ENCODE measurements around the gene C1S. TPM values are rescaled to one million over a fixed set of nuclear protein-coding genes. Genes with fewer than 3 reads are reported as not detected.

The C1S gene
- total and polyA plus RNA-seq, 2 experiments from 2014 or later: 195 to 200 TPM

- H3K27me3 ChIP-seq (replicated peaks; ENCODE audit: insufficient read depth): no peaks in the 10 kb centered on the region
- no peaks in the 10 kb centered on the region for H3K9me2 ChIP-seq (ENCODE audit: insufficient read depth)
- H3K27ac ChIP-seq: no peak overlapping the region
- H3K4me3 ChIP-seq: no peak overlapping the region
- H3K9ac ChIP-seq: no peak overlapping the region
- no peak overlapping the region for H3K4me2 ChIP-seq (ENCODE audit: unreplicated experiment)
- TF ChIP-seq EZH2 (IDR thresholded peaks at IDR 0.05; ENCODE audit: insufficient read depth, poor library complexity, severe bottlenecking) (no peak), EZH2phosphoT487 (IDR thresholded peaks at IDR 0.05; ENCODE audit: insufficient read depth, low read depth) (no peak)
- WGBS, 2 experiments (ENCODE audit: low coverage in 1 of 2, low lambda C conversion rate in 2 of 2, missing lambda C conversion rate in 2 of 2): 93 to 95% methylated on average over 9 of the region's 9 CpGs
- no peaks in the 10 kb centered on the region for H3K79me2 ChIP-seq (ENCODE audit: insufficient read depth)
- H2AFZ ChIP-seq: no peak overlapping the region
- no peaks in the 10 kb centered on the region for H4K20me1 ChIP-seq (ENCODE audit: insufficient read depth)
- no peak for DNase-seq
- H3K4me1 ChIP-seq (ENCODE audit: insufficient read depth): no peaks in the 10 kb centered on the region
- H3F3A ChIP-seq (ENCODE audit: insufficient read depth): no peaks in the 10 kb centered on the region
- in situ Hi-C loops (cut with MboI): loop anchor here (10.0 kb wide), 1 partner anchor 172 kb away; the partner anchor contains the start of genes C12orf57 and RNU7-1
- no peaks in the 10 kb centered on the region for H3K9me3 ChIP-seq (ENCODE audit: low read depth)
- H3K36me3 ChIP-seq (ENCODE audit: low read depth): no peaks in the 10 kb centered on the region; the same call in 1 of the 2 replicates
Measured at GRCh38 chr12:7116916-7117315, 56.4 kb downstream of the C1S start.

- TF ChIP-seq EZH2phosphoT487 (IDR thresholded peaks at IDR 0.05; ENCODE audit: insufficient read depth, low read depth): no peak
- TF ChIP-seq EZH2 (IDR thresholded peaks at IDR 0.05; ENCODE audit: insufficient read depth, poor library complexity, severe bottlenecking): no peak
- in situ Hi-C loops (cut with MboI): loop anchor here (10.0 kb wide), 1 partner anchor 173 kb away; the partner anchor contains the start of genes C12orf57 and RNU7-1
- 93 to 94% methylated on average over 3 of the region's 3 CpGs for WGBS, 2 experiments (ENCODE audit: low coverage in 1 of 2, low lambda C conversion rate in 2 of 2, missing lambda C conversion rate in 2 of 2)
- no peaks in the 10 kb centered on the region for H4K20me1 ChIP-seq (ENCODE audit: insufficient read depth)
- no peak for DNase-seq
- H2AFZ ChIP-seq: no peak overlapping the region
- H3K9ac ChIP-seq: no peak overlapping the region
- H3K4me1 ChIP-seq (ENCODE audit: insufficient read depth): no peaks in the 10 kb centered on the region
- no peaks in the 10 kb centered on the region for H3K9me3 ChIP-seq (ENCODE audit: low read depth)
- no peak overlapping the region for H3K27ac ChIP-seq
- no peaks in the 10 kb centered on the region for H3K79me2 ChIP-seq (ENCODE audit: insufficient read depth)
- no peaks in the 10 kb centered on the region for H3K27me3 ChIP-seq (replicated peaks; ENCODE audit: insufficient read depth)
- H3F3A ChIP-seq (ENCODE audit: insufficient read depth): no peaks in the 10 kb centered on the region
- H3K36me3 ChIP-seq (ENCODE audit: low read depth): no peaks in the 10 kb centered on the region; the same call in 1 of the 2 replicates
- no peak overlapping the region for H3K4me3 ChIP-seq
- no peaks in the 10 kb centered on the region for H3K9me2 ChIP-seq (ENCODE audit: insufficient read depth)
- no peak overlapping the region for H3K4me2 ChIP-seq (ENCODE audit: unreplicated experiment)
Measured at GRCh38 chr12:7117670-7118069, 57.2 kb downstream of the C1S start.

- Histone ChIP-seq H3K4me3 (no peak overlapping the region), H3K4me2 (ENCODE audit: unreplicated experiment) (no peak overlapping the region), H3K36me3 (ENCODE audit: low read depth) (no peaks in the 10 kb centered on the region; the same call in 1 of the 2 replicates), H3K9ac (no peak overlapping the region), H2AFZ (no peak overlapping the region), H3K4me1 (ENCODE audit: insufficient read depth) (no peaks in the 10 kb centered on the region), H3K9me2 (ENCODE audit: insufficient read depth) (no peaks in the 10 kb centered on the region), H4K20me1 (ENCODE audit: insufficient read depth) (no peaks in the 10 kb centered on the region), H3K27me3 (replicated peaks; ENCODE audit: insufficient read depth) (no peaks in the 10 kb centered on the region), H3K79me2 (ENCODE audit: insufficient read depth) (no peaks in the 10 kb centered on the region), H3K27ac (no peak overlapping the region), H3K9me3 (ENCODE audit: low read depth) (no peaks in the 10 kb centered on the region), H3F3A (ENCODE audit: insufficient read depth) (no peaks in the 10 kb centered on the region)
- in situ Hi-C loops (cut with MboI): loop anchor here (10.0 kb wide), 1 partner anchor 174 kb away; the partner anchor contains the start of genes C12orf57 and RNU7-1
- no peak for DNase-seq
- 96% methylated on average over 2 to 3 of the region's 3 CpGs for WGBS, 2 experiments (ENCODE audit: low coverage in 1 of 2, low lambda C conversion rate in 2 of 2, missing lambda C conversion rate in 2 of 2)
- TF ChIP-seq EZH2phosphoT487 (IDR thresholded peaks at IDR 0.05; ENCODE audit: insufficient read depth, low read depth): no peak
- no peak for TF ChIP-seq EZH2 (IDR thresholded peaks at IDR 0.05; ENCODE audit: insufficient read depth, poor library complexity, severe bottlenecking)
Measured at GRCh38 chr12:7118881-7119280, 58.4 kb downstream of the C1S start.

- H3K79me2 ChIP-seq (ENCODE audit: insufficient read depth): no peaks in the 10 kb centered on the region
- H3K36me3 ChIP-seq (ENCODE audit: low read depth): no peaks in the 10 kb centered on the region; the same call in 1 of the 2 replicates
- no peaks in the 10 kb centered on the region for H3K4me1 ChIP-seq (ENCODE audit: insufficient read depth)
- H4K20me1 ChIP-seq (ENCODE audit: insufficient read depth): no peaks in the 10 kb centered on the region
- H3K27ac ChIP-seq: no peak overlapping the region
- H3K9me3 ChIP-seq (ENCODE audit: low read depth): no peaks in the 10 kb centered on the region
- no peak overlapping the region for H3K4me2 ChIP-seq (ENCODE audit: unreplicated experiment)
- no peaks in the 10 kb centered on the region for H3K9me2 ChIP-seq (ENCODE audit: insufficient read depth)
- in situ Hi-C loops (cut with MboI): no loop called here
- 86 to 94% methylated on average over 5 of the region's 5 CpGs for WGBS, 2 experiments (ENCODE audit: low coverage in 1 of 2, low lambda C conversion rate in 2 of 2, missing lambda C conversion rate in 2 of 2)
- no peak for DNase-seq
- TF ChIP-seq EZH2 (IDR thresholded peaks at IDR 0.05; ENCODE audit: insufficient read depth, poor library complexity, severe bottlenecking) (no peak), EZH2phosphoT487 (IDR thresholded peaks at IDR 0.05; ENCODE audit: insufficient read depth, low read depth) (no peak)
- H3K9ac ChIP-seq: no peak overlapping the region
- H3K27me3 ChIP-seq (replicated peaks; ENCODE audit: insufficient read depth): no peaks in the 10 kb centered on the region
- no peak overlapping the region for H2AFZ ChIP-seq
- H3F3A ChIP-seq (ENCODE audit: insufficient read depth): no peaks in the 10 kb centered on the region
- no peak overlapping the region for H3K4me3 ChIP-seq
Measured at GRCh38 chr12:7120166-7120565, 59.6 kb downstream of the C1S start.

Small RNA genes lying within 50 kb of the gene (small RNA-seq; reads per million reads assigned to genes)
- not detected for gene AC006512.1 (ENCODE audit: low read depth, low replicate concordance)
- gene RNU6-485P (ENCODE audit: low read depth, low replicate concordance): not detected

Other genes starting within 250 kb of the C1S start
- gene GPR162, start 238.9 kb upstream of the C1S start, total RNA-seq (2014; rRNA removed; shearing (Covaris generic)): 0.51 and 2.8 TPM in 2 replicates
- 0.14 and 0.21 TPM in 2 replicates for gene GPR162, start 238.9 kb upstream of the C1S start, polyA plus RNA-seq (2016; fragmentation: Nextera tagmentation; extraction: Ambion mirVana)
- 32.5 and 43.0 TPM in 2 replicates for gene P3H3, start 232.3 kb upstream of the C1S start, total RNA-seq (2014; rRNA removed; shearing (Covaris generic))
- gene P3H3, start 232.3 kb upstream of the C1S start, polyA plus RNA-seq (2016; fragmentation: Nextera tagmentation; extraction: Ambion mirVana): 37.6 and 39.1 TPM in 2 replicates
- 1.0 and 3.2 TPM in 2 replicates for gene GNB3, start 219.8 kb upstream of the C1S start, total RNA-seq (2014; rRNA removed; shearing (Covaris generic))
- 1.5 and 2.2 TPM in 2 replicates for gene GNB3, start 219.8 kb upstream of the C1S start, polyA plus RNA-seq (2016; fragmentation: Nextera tagmentation; extraction: Ambion mirVana)
- 19.6 and 23.9 TPM in 2 replicates for gene CDCA3, start 209.4 kb upstream of the C1S start, total RNA-seq (2014; rRNA removed; shearing (Covaris generic))
- 30.2 and 31.4 TPM in 2 replicates for gene CDCA3, start 209.4 kb upstream of the C1S start, polyA plus RNA-seq (2016; fragmentation: Nextera tagmentation; extraction: Ambion mirVana)
- 96.2 and 97.5 TPM in 2 replicates for gene USP5, start 208.6 kb upstream of the C1S start, total RNA-seq (2014; rRNA removed; shearing (Covaris generic))
- gene USP5, start 208.6 kb upstream of the C1S start, polyA plus RNA-seq (2016; fragmentation: Nextera tagmentation; extraction: Ambion mirVana): 73.2 and 77.9 TPM in 2 replicates
- gene TPI1, start 193.2 kb upstream of the C1S start, total RNA-seq (2014; rRNA removed; shearing (Covaris generic)): 1,720 and 1,799 TPM in 2 replicates
- 1,936 and 1,978 TPM in 2 replicates for gene TPI1, start 193.2 kb upstream of the C1S start, polyA plus RNA-seq (2016; fragmentation: Nextera tagmentation; extraction: Ambion mirVana)
- gene SPSB2, start 187.4 kb upstream of the C1S start, total RNA-seq (2014; rRNA removed; shearing (Covaris generic)): 4.4 and 4.6 TPM in 2 replicates
- 4.1 and 4.8 TPM in 2 replicates for gene SPSB2, start 187.4 kb upstream of the C1S start, polyA plus RNA-seq (2016; fragmentation: Nextera tagmentation; extraction: Ambion mirVana)
- gene LRRC23, start 155.9 kb upstream of the C1S start, total RNA-seq (2014; rRNA removed; shearing (Covaris generic)): 4.3 and 4.6 TPM in 2 replicates
- 4.5 and 6.2 TPM in 2 replicates for gene LRRC23, start 155.9 kb upstream of the C1S start, polyA plus RNA-seq (2016; fragmentation: Nextera tagmentation; extraction: Ambion mirVana)
- gene ENO2, start 146.1 kb upstream of the C1S start, total RNA-seq (2014; rRNA removed; shearing (Covaris generic)): 10.1 and 16.3 TPM in 2 replicates
- gene ENO2, start 146.1 kb upstream of the C1S start, polyA plus RNA-seq (2016; fragmentation: Nextera tagmentation; extraction: Ambion mirVana): 32.8 and 34.2 TPM in 2 replicates
- 6.5 and 8.7 TPM in 2 replicates for gene ATN1, start 132.8 kb upstream of the C1S start, total RNA-seq (2014; rRNA removed; shearing (Covaris generic))
- 13.3 and 14.7 TPM in 2 replicates for gene ATN1, start 132.8 kb upstream of the C1S start, polyA plus RNA-seq (2016; fragmentation: Nextera tagmentation; extraction: Ambion mirVana)
- gene RNU7-1, start 116.9 kb upstream of the C1S start, total RNA-seq (2014; rRNA removed; shearing (Covaris generic)): not detected in 2 replicates
- not detected in 2 replicates for gene RNU7-1, start 116.9 kb upstream of the C1S start, polyA plus RNA-seq (2016; fragmentation: Nextera tagmentation; extraction: Ambion mirVana)
- gene C12orf57, start 116.7 kb upstream of the C1S start, total RNA-seq (2014; rRNA removed; shearing (Covaris generic)): 261 and 264 TPM in 2 replicates
- gene C12orf57, start 116.7 kb upstream of the C1S start, polyA plus RNA-seq (2016; fragmentation: Nextera tagmentation; extraction: Ambion mirVana): 247 and 257 TPM in 2 replicates
- not detected in 2 replicates for gene PTPN6, start 109.4 kb upstream of the C1S start, total RNA-seq (2014; rRNA removed; shearing (Covaris generic))
- 0.21 and 0.35 TPM in 2 replicates for gene PTPN6, start 109.4 kb upstream of the C1S start, polyA plus RNA-seq (2016; fragmentation: Nextera tagmentation; extraction: Ambion mirVana)
- gene PHB2, start 90.1 kb upstream of the C1S start, total RNA-seq (2014; rRNA removed; shearing (Covaris generic)): 212 and 221 TPM in 2 replicates
- 130 and 137 TPM in 2 replicates for gene PHB2, start 90.1 kb upstream of the C1S start, polyA plus RNA-seq (2016; fragmentation: Nextera tagmentation; extraction: Ambion mirVana)
- gene EMG1, start 89.8 kb upstream of the C1S start, total RNA-seq (2014; rRNA removed; shearing (Covaris generic)): 25.9 and 39.2 TPM in 2 replicates
- 68.6 and 72.1 TPM in 2 replicates for gene EMG1, start 89.8 kb upstream of the C1S start, polyA plus RNA-seq (2016; fragmentation: Nextera tagmentation; extraction: Ambion mirVana)
- gene LPCAT3, start 42.2 kb upstream of the C1S start, total RNA-seq (2014; rRNA removed; shearing (Covaris generic)): 7.7 and 11.8 TPM in 2 replicates
- gene LPCAT3, start 42.2 kb upstream of the C1S start, polyA plus RNA-seq (2016; fragmentation: Nextera tagmentation; extraction: Ambion mirVana): 19.7 and 20.4 TPM in 2 replicates
- 51.1 and 52.2 TPM in 2 replicates for gene C1R, start 31.7 kb downstream of the C1S start, total RNA-seq (2014; rRNA removed; shearing (Covaris generic))
- 75.0 and 78.9 TPM in 2 replicates for gene C1R, start 31.7 kb downstream of the C1S start, polyA plus RNA-seq (2016; fragmentation: Nextera tagmentation; extraction: Ambion mirVana)
- 22.2 and 26.7 TPM in 2 replicates for gene C1RL, start 48.5 kb downstream of the C1S start, total RNA-seq (2014; rRNA removed; shearing (Covaris generic))
- gene C1RL, start 48.5 kb downstream of the C1S start, polyA plus RNA-seq (2016; fragmentation: Nextera tagmentation; extraction: Ambion mirVana): 14.3 and 14.9 TPM in 2 replicates
- not detected in 2 replicates for gene RBP5, start 68.2 kb downstream of the C1S start, total RNA-seq (2014; rRNA removed; shearing (Covaris generic))
- gene RBP5, start 68.2 kb downstream of the C1S start, polyA plus RNA-seq (2016; fragmentation: Nextera tagmentation; extraction: Ambion mirVana): 0.38 TPM in 1 of 2 replicates, not detected in the other
- 4.5 and 12.3 TPM in 2 replicates for gene CLSTN3, start 69.7 kb downstream of the C1S start, total RNA-seq (2014; rRNA removed; shearing (Covaris generic))
- 1.8 and 2.9 TPM in 2 replicates for gene CLSTN3, start 69.7 kb downstream of the C1S start, polyA plus RNA-seq (2016; fragmentation: Nextera tagmentation; extraction: Ambion mirVana)
- gene PEX5, start 129.0 kb downstream of the C1S start, total RNA-seq (2014; rRNA removed; shearing (Covaris generic)): 22.3 and 27.8 TPM in 2 replicates
- gene PEX5, start 129.0 kb downstream of the C1S start, polyA plus RNA-seq (2016; fragmentation: Nextera tagmentation; extraction: Ambion mirVana): 6.6 and 6.8 TPM in 2 replicates
- not detected in 2 replicates for gene ACSM4, start 243.4 kb downstream of the C1S start, total RNA-seq (2014; rRNA removed; shearing (Covaris generic))
- not detected in 2 replicates for gene ACSM4, start 243.4 kb downstream of the C1S start, polyA plus RNA-seq (2016; fragmentation: Nextera tagmentation; extraction: Ambion mirVana)